Retinal pigment epithelial cell (primary cell): ENCODE results near the gene SYT1.

Experiments used
- DNase-seq: peaks from one replicate; pipeline ENCODE4 v3.0.0-alpha.2; 2010; ENCODE audit warnings: low read depth
- H3K4me3 ChIP-seq: 2 replicates; pipeline ENCODE4 v1.5.1; 2011; ENCODE audit warnings: mild to moderate bottlenecking, low read length, control low read depth, moderate library complexity
- TF ChIP-seq, protein P1 (sequence below): conservative IDR thresholded peaks from 2 replicates; pipeline ENCODE4 v1.5.1; 2011; ENCODE audit warnings: low read depth, low read length, control low read depth, inconsistent platforms

Gene SYT1

DNA sequence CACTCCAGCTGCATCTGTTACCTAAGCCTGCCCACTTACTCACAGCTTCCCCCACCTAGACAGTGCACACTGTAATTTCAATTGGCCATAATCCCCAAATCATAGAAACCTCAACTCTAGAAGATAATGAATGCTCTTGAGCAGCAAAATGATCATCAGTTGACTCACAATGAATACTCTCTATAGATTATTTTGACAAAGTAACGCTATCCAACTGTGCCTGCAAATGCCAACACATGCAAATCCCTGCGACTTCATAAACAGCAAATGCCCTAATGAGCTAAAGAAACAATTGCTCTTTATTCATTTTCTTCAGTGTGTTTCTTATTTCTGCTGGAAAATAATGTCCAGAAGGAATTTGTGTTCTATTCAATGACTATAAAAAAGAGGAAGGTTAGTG, 506.7 kb downstream of the SYT1 start:
- TF ChIP-seq, protein P1, sequence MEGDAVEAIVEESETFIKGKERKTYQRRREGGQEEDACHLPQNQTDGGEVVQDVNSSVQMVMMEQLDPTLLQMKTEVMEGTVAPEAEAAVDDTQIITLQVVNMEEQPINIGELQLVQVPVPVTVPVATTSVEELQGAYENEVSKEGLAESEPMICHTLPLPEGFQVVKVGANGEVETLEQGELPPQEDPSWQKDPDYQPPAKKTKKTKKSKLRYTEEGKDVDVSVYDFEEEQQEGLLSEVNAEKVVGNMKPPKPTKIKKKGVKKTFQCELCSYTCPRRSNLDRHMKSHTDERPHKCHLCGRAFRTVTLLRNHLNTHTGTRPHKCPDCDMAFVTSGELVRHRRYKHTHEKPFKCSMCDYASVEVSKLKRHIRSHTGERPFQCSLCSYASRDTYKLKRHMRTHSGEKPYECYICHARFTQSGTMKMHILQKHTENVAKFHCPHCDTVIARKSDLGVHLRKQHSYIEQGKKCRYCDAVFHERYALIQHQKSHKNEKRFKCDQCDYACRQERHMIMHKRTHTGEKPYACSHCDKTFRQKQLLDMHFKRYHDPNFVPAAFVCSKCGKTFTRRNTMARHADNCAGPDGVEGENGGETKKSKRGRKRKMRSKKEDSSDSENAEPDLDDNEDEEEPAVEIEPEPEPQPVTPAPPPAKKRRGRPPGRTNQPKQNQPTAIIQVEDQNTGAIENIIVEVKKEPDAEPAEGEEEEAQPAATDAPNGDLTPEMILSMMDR, result no peak
- no peak for DNase-seq
- no peak overlapping the region for H3K4me3 ChIP-seq

DNA sequence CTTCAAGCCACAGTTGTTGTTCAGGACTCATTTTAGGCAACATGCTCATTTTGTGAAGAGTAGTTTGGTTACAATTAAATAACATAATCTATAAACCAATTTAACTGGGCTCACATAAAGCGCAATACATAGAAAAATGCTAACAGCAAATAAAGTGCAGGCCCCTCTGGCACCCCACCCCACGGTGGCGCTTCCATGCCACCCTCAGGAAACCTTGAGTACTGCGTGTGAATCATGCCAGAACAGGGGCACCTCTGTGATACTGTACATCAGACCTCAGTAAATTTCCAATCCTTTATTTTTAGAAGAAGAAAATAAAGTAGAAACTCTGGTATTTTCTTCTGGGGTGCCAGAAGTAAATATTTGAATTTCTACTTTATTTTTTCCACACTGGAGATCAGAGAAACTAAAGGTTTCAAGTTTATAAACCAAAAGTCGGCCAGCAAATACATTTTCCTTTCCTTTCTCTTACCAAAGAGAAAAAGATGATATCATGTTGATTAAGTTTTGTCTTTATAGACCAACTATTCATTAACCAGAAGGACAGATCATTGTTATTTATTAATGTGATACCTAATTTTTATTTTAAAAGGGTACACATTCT, 509.4 kb downstream of the SYT1 start:
- TF ChIP-seq, protein P1, result peak; percentile 84
- DNase-seq, result no peak
- H3K4me3 ChIP-seq, result no peak overlapping the region

DNA sequence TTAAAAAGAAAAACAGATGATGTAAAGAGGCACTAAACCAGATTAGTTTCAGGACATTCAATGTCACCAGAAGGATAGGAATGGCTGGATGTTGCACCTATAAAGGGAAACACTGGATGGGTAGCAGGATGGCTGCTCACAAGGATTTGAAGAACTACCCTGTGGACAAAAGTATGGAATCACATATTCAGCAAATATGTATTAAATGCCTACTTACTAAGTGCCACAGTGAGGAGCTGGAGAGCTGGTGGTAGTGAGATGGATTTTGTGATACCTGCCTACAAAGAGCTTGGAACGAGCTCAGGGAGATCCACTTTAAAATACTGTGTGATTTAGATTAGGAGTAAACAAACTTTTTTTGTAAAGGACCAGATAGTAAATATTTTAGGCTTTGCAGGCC, 510.0 kb downstream of the SYT1 start:
- no peak for DNase-seq
- TF ChIP-seq, protein P1, result peak; percentile 21
- H3K4me3 ChIP-seq, result no peak overlapping the region

DNA sequence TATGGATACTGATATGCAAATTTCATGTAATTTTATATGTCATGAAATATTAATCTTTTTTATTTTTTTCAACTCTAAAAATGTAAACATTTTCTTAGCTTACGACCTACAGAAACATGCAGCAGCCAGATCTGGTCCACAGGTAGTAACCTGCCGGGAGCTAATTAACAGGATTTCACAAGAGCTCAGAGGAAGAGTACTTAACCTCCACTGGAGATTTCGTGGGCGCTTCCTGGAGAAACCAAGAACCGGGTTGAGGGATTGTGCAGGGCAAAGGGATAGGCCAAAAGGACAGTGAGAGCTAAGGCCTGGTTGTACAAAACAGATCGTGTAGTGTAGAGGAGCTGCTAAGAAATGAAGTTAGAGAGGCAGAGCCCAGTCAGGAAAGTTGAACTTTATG, 510.5 kb downstream of the SYT1 start:
- no peak overlapping the region for H3K4me3 ChIP-seq
- TF ChIP-seq, protein P1, result no peak
- no peak for DNase-seq

DNA sequence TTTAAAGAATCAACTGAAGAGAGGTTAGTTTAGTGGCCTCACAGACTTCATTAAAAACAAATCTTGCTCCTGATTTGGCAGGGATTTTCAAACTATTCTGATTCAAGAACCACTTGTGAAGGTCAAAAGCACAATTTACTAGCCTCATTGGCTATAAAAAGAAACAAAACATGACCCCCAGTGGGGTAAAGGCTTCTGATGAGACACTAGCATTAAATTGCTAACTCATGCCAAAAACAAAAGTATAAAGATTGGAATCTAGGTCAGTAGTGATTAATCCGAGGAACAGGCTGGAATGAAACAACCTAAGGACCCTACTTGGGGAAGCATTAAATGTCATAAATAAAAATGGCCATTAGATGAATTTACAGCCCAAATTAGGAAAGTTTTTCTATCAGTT, 513.9 kb downstream of the SYT1 start:
- no peak overlapping the region for H3K4me3 ChIP-seq
- DNase-seq, result no peak
- TF ChIP-seq, protein P1, result no peak

DNA sequence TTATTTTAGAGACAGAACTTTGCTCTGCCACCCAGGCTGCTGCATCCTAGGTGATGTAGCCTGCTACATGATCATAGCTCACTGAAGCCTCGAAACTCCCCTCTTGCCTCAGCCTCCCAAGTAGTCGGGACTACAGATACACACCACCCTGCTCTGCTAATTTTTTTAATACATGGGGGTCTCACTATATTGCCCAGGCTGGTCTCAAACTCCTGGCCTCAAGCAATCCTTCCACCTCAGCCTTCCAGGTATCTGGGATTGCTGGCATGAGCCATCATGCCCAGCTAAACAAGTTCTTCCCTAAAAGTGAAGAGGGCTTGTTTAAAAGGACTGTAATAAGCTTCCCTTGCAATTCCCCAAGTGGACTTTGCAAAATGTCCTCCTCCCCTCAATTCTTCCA, 515.8 kb downstream of the SYT1 start:
- H3K4me3 ChIP-seq, result no peak overlapping the region
- TF ChIP-seq, protein P1, result no peak
- no peak for DNase-seq
